Gastroesophageal sphincter (tissue), 3 donors: ENCODE results near the gene KLHL29.

ENCODE experiments used
- EP300 ChIP-seq: sonication (generic); formaldehyde crosslinking; IDR thresholded peaks from one replicate; pipeline ENCODE4 v1.6.1; 2017; ENCODE audit warnings: antibody characterized with exemption, mild to moderate bottlenecking
- POLR2AphosphoS5 ChIP-seq: sonication (generic); formaldehyde crosslinking; IDR thresholded peaks from one replicate; pipeline ENCODE4 v1.6.1; 2017; ENCODE audit warnings: antibody characterized with exemption
- TF ChIP-seq, protein P1 (sequence below), 4 experiments: fragments of 200-600 bp in 2 of 4; fragments of 450-650 bp in 2 of 4; sonication (generic) in 1 of 4; IDR thresholded peaks; one replicate each; pipeline ENCODE4 v1.5.1; 2017 to 2019; ENCODE audit warnings: antibody characterized with exemption in 4 of 4, mild to moderate bottlenecking in 2 of 4, moderate library complexity in 2 of 4

DNA sequence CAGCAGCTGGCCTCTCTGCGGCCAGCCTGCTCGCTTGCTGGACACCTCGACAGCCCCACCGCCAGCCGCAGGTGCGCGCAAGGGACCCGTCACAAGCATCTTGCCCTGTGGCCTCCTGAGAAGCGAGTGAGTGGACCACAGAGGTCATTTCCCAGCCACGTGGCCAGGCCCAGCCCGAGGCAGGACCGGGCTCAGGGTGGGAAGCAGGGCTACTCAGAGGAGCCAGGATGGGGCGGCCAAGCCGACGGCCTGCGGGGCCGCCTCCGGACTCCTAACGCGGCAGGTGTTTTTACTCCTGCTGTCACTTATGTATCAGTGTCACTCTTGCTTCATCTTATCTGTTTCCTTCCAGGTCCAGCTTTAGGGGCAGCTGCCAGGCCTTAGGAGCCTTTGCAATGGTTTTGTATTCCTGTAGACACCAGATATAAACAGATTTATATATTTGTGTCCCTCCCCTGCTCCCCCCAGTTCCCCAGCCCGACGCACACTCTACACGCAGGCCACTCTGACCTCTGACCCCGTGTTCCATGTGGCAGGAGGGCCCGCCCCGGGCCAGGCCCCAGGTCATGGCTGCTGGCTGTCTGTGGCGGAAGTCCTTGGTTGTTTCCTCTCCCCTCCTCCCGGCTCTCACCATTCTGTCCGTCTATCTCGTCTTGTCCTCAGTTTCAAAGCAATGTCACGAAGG is 305.6 kb downstream of the KLHL29 start:
- TF ChIP-seq EP300 (no peak), POLR2AphosphoS5 (no peak)
- TF ChIP-seq, protein P1, sequence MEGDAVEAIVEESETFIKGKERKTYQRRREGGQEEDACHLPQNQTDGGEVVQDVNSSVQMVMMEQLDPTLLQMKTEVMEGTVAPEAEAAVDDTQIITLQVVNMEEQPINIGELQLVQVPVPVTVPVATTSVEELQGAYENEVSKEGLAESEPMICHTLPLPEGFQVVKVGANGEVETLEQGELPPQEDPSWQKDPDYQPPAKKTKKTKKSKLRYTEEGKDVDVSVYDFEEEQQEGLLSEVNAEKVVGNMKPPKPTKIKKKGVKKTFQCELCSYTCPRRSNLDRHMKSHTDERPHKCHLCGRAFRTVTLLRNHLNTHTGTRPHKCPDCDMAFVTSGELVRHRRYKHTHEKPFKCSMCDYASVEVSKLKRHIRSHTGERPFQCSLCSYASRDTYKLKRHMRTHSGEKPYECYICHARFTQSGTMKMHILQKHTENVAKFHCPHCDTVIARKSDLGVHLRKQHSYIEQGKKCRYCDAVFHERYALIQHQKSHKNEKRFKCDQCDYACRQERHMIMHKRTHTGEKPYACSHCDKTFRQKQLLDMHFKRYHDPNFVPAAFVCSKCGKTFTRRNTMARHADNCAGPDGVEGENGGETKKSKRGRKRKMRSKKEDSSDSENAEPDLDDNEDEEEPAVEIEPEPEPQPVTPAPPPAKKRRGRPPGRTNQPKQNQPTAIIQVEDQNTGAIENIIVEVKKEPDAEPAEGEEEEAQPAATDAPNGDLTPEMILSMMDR (IDR thresholded peaks at IDR 0.05), result no peak
